ENCODE measurements around the gene TMEM151B. TPM values are rescaled to one million over a fixed set of nuclear protein-coding genes. Genes with fewer than 3 reads are reported as not detected.

TMEM151B gene
- total and polyA plus RNA-seq, 2 of the 13 experiments (the other 11 are each of a cell fraction or from before 2014, with no cell fraction given) = not detected

DNA sequence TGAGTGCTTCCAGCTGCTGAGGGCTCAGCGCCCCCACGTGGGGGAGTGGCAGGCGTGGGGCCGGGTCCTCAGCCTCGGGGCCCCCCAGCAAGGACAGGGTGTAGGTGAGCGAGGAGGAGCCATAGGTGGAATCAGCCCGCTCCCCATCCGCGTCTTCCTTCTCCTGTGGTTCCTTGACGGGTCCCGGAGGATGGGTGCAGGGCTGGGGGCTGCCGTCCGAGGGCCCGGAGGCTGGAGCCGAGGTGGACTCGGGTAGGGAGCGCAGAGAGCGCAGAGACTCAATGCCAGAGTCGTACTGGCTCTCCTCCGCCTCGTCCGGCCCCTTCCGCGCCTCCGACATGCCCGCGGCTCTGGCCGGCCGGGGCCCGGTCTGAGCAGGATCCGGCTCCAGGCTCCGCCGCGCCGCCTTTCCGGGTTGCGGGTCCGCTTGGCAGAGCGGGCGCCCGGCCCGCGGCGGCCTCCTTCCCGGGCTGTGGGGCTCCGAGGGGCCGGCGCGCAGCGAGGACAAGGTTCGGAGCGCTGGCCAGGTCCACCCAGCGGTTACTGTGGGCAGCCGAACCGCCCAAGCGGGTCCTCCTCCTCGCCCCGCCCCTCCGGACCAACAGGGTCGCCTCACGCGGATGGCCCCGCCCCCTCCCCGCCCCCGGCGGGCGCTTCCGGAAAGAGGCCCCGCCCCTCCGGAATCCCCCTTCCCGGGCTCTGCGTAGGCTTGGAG lies 5.1 kb upstream of the TMEM151B start, which contains the start of gene NFKBIE (continued):
- TF ChIP-seq, protein P1, sequence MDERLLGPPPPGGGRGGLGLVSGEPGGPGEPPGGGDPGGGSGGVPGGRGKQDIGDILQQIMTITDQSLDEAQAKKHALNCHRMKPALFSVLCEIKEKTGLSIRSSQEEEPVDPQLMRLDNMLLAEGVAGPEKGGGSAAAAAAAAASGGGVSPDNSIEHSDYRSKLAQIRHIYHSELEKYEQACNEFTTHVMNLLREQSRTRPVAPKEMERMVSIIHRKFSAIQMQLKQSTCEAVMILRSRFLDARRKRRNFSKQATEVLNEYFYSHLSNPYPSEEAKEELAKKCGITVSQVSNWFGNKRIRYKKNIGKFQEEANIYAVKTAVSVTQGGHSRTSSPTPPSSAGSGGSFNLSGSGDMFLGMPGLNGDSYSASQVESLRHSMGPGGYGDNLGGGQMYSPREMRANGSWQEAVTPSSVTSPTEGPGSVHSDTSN (CRISPR knock-in tag; IDR thresholded peaks at IDR 0.05) = no peak
- TF ChIP-seq ZSCAN29 (CRISPR knock-in tag; conservative IDR thresholded peaks at IDR 0.05) (peak; percentile 83), HES4 (CRISPR knock-in tag; IDR thresholded peaks at IDR 0.05; ENCODE audit: borderline replicate concordance) (peak; percentile 26; the same call in 1 of the 2 replicates), HHEX (CRISPR knock-in tag; IDR thresholded peaks at IDR 0.05) (no peak), BCL6 (CRISPR knock-in tag; IDR thresholded peaks at IDR 0.05) (no peak; the same call in 1 of the 2 replicates), DNMT3B (CRISPR knock-in tag; conservative IDR thresholded peaks at IDR 0.05) (no peak), TARDBP (CRISPR knock-in tag; IDR thresholded peaks at IDR 0.05) (peak; percentile 74; the same call in 1 of the 2 replicates), PCBP1 (IDR thresholded peaks at IDR 0.05; ENCODE audit: borderline replicate concordance, low read depth, low read length) (no peak), EED (CRISPR knock-in tag; IDR thresholded peaks at IDR 0.05) (peak; percentile 70; the same call in 1 of the 2 replicates), RARG (CRISPR knock-in tag; IDR thresholded peaks at IDR 0.05; ENCODE audit: low read depth) (no peak), ZNF605 (CRISPR knock-in tag; IDR thresholded peaks at IDR 0.05) (peak; percentile 32; the same call in 1 of the 2 replicates), ZNF780A (CRISPR knock-in tag; IDR thresholded peaks at IDR 0.05) (no peak), CBFB (CRISPR knock-in tag; IDR thresholded peaks at IDR 0.05) (peak; percentile 27; the same call in 1 of the 2 replicates), ZNF558 (CRISPR knock-in tag; IDR thresholded peaks at IDR 0.05; ENCODE audit: borderline replicate concordance) (no peak; the same call in 1 of the 2 replicates), KAT8 (CRISPR knock-in tag; IDR thresholded peaks at IDR 0.05) (peak; percentile 52; the same call in 1 of the 2 replicates), NCOA5 (CRISPR knock-in tag; IDR thresholded peaks at IDR 0.05) (no peak), ZNF326 (CRISPR knock-in tag; IDR thresholded peaks at IDR 0.05; ENCODE audit: borderline replicate concordance) (no peak), KLF11 (CRISPR knock-in tag; IDR thresholded peaks at IDR 0.05) (peak; percentile 76), ATAD3A (CRISPR knock-in tag; IDR thresholded peaks at IDR 0.05) (no peak), PLRG1 (conservative IDR thresholded peaks at IDR 0.05) (no peak), NFKBIZ (CRISPR knock-in tag; IDR thresholded peaks at IDR 0.05) (no peak), ZNF563 (CRISPR knock-in tag; IDR thresholded peaks at IDR 0.05) (peak; percentile 88)
- TF ChIP-seq, protein P2, sequence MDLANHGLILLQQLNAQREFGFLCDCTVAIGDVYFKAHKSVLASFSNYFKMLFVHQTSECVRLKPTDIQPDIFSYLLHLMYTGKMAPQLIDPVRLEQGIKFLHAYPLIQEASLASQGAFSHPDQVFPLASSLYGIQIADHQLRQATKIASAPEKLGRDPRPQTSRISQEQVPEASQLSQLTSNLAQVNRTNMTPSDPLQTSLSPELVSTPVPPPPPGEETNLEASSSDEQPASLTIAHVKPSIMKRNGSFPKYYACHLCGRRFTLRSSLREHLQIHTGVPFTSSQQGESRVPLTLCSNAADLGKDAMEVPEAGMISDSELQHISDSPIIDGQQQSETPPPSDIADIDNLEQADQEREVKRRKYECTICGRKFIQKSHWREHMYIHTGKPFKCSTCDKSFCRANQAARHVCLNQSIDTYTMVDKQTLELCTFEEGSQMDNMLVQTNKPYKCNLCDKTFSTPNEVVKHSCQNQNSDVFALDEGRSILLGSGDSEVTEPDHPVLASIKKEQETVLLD (CRISPR knock-in tag; IDR thresholded peaks at IDR 0.05; ENCODE audit: low read depth) = no peak
- TF ChIP-seq, protein P3, sequence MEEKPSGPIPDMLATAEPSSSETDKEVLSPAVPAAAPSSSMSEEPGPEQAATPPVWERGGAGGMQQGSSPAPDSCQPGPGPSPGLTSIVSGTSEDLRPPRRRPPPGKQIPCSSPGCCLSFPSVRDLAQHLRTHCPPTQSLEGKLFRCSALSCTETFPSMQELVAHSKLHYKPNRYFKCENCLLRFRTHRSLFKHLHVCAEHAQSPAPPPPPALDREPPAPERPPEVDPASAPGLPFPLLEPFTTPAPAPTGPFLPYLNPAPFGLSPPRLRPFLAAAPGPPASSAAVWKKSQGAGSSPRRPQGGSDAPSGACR (CRISPR knock-in tag; IDR thresholded peaks at IDR 0.05) = no peak
- TF ChIP-seq, protein P4, sequence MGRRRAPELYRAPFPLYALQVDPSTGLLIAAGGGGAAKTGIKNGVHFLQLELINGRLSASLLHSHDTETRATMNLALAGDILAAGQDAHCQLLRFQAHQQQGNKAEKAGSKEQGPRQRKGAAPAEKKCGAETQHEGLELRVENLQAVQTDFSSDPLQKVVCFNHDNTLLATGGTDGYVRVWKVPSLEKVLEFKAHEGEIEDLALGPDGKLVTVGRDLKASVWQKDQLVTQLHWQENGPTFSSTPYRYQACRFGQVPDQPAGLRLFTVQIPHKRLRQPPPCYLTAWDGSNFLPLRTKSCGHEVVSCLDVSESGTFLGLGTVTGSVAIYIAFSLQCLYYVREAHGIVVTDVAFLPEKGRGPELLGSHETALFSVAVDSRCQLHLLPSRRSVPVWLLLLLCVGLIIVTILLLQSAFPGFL (CRISPR knock-in tag; IDR thresholded peaks at IDR 0.05) = no peak
- TF ChIP-seq, protein P5, sequence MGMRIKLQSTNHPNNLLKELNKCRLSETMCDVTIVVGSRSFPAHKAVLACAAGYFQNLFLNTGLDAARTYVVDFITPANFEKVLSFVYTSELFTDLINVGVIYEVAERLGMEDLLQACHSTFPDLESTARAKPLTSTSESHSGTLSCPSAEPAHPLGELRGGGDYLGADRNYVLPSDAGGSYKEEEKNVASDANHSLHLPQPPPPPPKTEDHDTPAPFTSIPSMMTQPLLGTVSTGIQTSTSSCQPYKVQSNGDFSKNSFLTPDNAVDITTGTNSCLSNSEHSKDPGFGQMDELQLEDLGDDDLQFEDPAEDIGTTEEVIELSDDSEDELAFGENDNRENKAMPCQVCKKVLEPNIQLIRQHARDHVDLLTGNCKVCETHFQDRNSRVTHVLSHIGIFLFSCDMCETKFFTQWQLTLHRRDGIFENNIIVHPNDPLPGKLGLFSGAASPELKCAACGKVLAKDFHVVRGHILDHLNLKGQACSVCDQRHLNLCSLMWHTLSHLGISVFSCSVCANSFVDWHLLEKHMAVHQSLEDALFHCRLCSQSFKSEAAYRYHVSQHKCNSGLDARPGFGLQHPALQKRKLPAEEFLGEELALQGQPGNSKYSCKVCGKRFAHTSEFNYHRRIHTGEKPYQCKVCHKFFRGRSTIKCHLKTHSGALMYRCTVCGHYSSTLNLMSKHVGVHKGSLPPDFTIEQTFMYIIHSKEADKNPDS (CRISPR knock-in tag; IDR thresholded peaks at IDR 0.05) = no peak

Measured in HepG2 (cell line).